Esophagus squamous epithelium (tissue), 5 donors: ENCODE measurements around the gene CLEC4A. TPM values are rescaled to one million over a fixed set of nuclear protein-coding genes. Genes with fewer than 3 reads are reported as not detected.
"Not testable (repeated sequence)": the region's sequence is repeated elsewhere in the genome, so short reads cannot be mapped to it uniquely, and the experiment has no call there.

Experiments
- DNase-seq: peaks from one replicate; lab custom pipeline; 2025; lab: John Stamatoyannopoulos, UW
- H3K27ac ChIP-seq, 4 donors: fragments of 200-600 bp; sonication (generic); one replicate each; pipeline ENCODE4 v1.5.1; 2016 to 2019; ENCODE audit warnings: mild to moderate bottlenecking in 1 of 4
- H3K27me3 ChIP-seq, 4 donors: fragments of 200-600 bp; sonication (generic); 1 replicate in 3 of 4; 2 replicates in 1 of 4; pipeline versions ENCODE4 v1.5.1 to v1.6.0; 2017 to 2021; ENCODE audit warnings: antibody characterized with exemption in 1 of 4
- H3K36me3 ChIP-seq, 3 donors: fragments of 200-600 bp; sonication (generic); one replicate each; pipeline ENCODE4 v1.5.1; 2016 to 2019
- H3K4me1 ChIP-seq, 3 donors: fragments of 200-600 bp; sonication (generic); one replicate each; pipeline ENCODE4 v1.5.1; 2017 to 2019
- H3K4me3 ChIP-seq, 4 donors: fragments of 200-600 bp; sonication (generic); 1 replicate in 3 of 4; 2 replicates in 1 of 4; pipeline ENCODE4 v1.5.1; 2016 to 2019; ENCODE audit warnings: mild to moderate bottlenecking in 2 of 4, moderate library complexity in 1 of 4
- H3K9me3 ChIP-seq, 3 donors: fragments of 200-600 bp; sonication (generic); one replicate each; pipeline ENCODE4 v1.5.1; 2016 to 2019
- CTCF ChIP-seq, 6 experiments: fragments of 450-650 bp in 4 of 6; fragments of 200-600 bp in 2 of 6; sonication (generic) in 2 of 6; IDR thresholded peaks; one replicate each; pipeline ENCODE4 v1.5.1; 2016 to 2019; ENCODE audit warnings: antibody characterized with exemption in 6 of 6, mild to moderate bottlenecking in 4 of 6, moderate library complexity in 4 of 6
- POLR2A ChIP-seq, 4 donors: fragments of 450-650 bp; IDR thresholded peaks; one replicate each; pipeline ENCODE4 v1.6.1; 2017; ENCODE audit warnings: antibody characterized with exemption in 4 of 4, mild to moderate bottlenecking in 4 of 4, moderate library complexity in 3 of 4
- WGBS, 2 donors: methylation state at CpG; one replicate each; pipeline ENCODE4 v1.1.5; 2018; 5-methylcytosine and 5-hydroxymethylcytosine counted together
- intact Hi-C: fragments of 100-400 bp; cut with DNase I; formaldehyde crosslinking; loops from one replicate; pipeline ENCODE4 v1.15.0; 2022
- total RNA-seq, 4 donors: library from RNA; depleted of rRNA; stranded (reverse); fragments of >200 nt; gene quantifications; one replicate each; pipeline ENCODE4 v1.1.0, GENCODE V29; 2016
- donor health status: DM: yes; HTN: yes; CAD: no.

CLEC4A gene
- total RNA-seq, 4 donors from 2014 or later, result 0.61 to 2.1 (median 1.6) TPM

- no peaks in the 10 kb centered on the region for H3K9me3 ChIP-seq
- no peaks in the 10 kb centered on the region for H3K27me3 ChIP-seq
- peaks cover 0 to 42% (median 14%) of the 10 kb centered on the region in 3 donors for H3K4me1 ChIP-seq
- DNase-seq, result no peak
- intact Hi-C loops, result no loop called here
- peak overlapping the region in 1 of 4 donors; percentile 19 for H3K27ac ChIP-seq
- H3K36me3 ChIP-seq, result peaks cover 5 to 50% (median 25%) of the 10 kb centered on the region in 3 donors
- 75 to 92% methylated on average over 2 of the region's 2 CpGs for WGBS, 2 donors
- no peak overlapping the region for H3K4me3 ChIP-seq
- no peak for TF ChIP-seq POLR2A (IDR thresholded peaks at IDR 0.05)
- no peak for TF ChIP-seq CTCF (IDR thresholded peaks at IDR 0.05)
Measured at GRCh38 chr12:8087666-8088065, 35.8 kb upstream of the CLEC4A start.

GRCh38 chr12:8088574-8088973 lies 34.8 kb upstream of the CLEC4A start:
- H3K27ac ChIP-seq, result peak overlapping the region in 2 of 4 donors; percentile 2 to 20
- no peak for DNase-seq
- WGBS, 2 donors, result 58 to 61% methylated on average over 3 of the region's 3 CpGs
- H3K27me3 ChIP-seq, result no peaks in the 10 kb centered on the region
- no peak overlapping the region for H3K4me3 ChIP-seq
- H3K36me3 ChIP-seq, result peaks cover 9 to 59% (median 28%) of the 10 kb centered on the region in 3 donors
- intact Hi-C loops, result no loop called here
- H3K9me3 ChIP-seq, result no peaks in the 10 kb centered on the region
- TF ChIP-seq POLR2A (IDR thresholded peaks at IDR 0.05) (no peak), CTCF (IDR thresholded peaks at IDR 0.05) (no peak)
- peaks cover 0 to 33% (median 5%) of the 10 kb centered on the region in 3 donors for H3K4me1 ChIP-seq

- Histone ChIP-seq H3K4me1 (peaks cover 0 to 26% (median 0%) of the 10 kb centered on the region in 3 donors), H3K36me3 (peaks cover 9 to 66% (median 33%) of the 10 kb centered on the region in 3 donors)
- WGBS, 2 donors, result 86 to 94% methylated on average over 11 of the region's 11 CpGs
- H3K27ac ChIP-seq, H3K27me3 ChIP-seq, H3K4me3 ChIP-seq, H3K9me3 ChIP-seq, DNase-seq, intact Hi-C loops: not testable (repeated sequence)
Measured at GRCh38 chr12:8089277-8089676, 34.1 kb upstream of the CLEC4A start.

GRCh38 chr12:8089716-8090115 lies 33.7 kb upstream of the CLEC4A start:
- no peaks in the 10 kb centered on the region for H3K9me3 ChIP-seq
- no peak for DNase-seq
- H3K4me3 ChIP-seq, result no peak overlapping the region
- no peaks in the 10 kb centered on the region for H3K27me3 ChIP-seq
- no peak for TF ChIP-seq POLR2A (IDR thresholded peaks at IDR 0.05)
- TF ChIP-seq CTCF (IDR thresholded peaks at IDR 0.05), result no peak
- peaks cover 14 to 70% (median 37%) of the 10 kb centered on the region in 3 donors for H3K36me3 ChIP-seq
- H3K4me1 ChIP-seq, result peaks cover 0 to 21% (median 0%) of the 10 kb centered on the region in 3 donors
- intact Hi-C loops, result no loop called here
- no peak overlapping the region for H3K27ac ChIP-seq
- 79 to 90% methylated on average over 5 of the region's 5 CpGs for WGBS, 2 donors

- intact Hi-C loops, result no loop called here
- no peak overlapping the region for H3K27ac ChIP-seq
- peaks cover 0 to 2% (median 0%) of the 10 kb centered on the region in 3 donors for H3K4me1 ChIP-seq
- no peak for DNase-seq
- no peaks in the 10 kb centered on the region for H3K9me3 ChIP-seq
- WGBS, 2 donors, result 89 to 90% methylated on average over 3 of the region's 3 CpGs
- H3K27me3 ChIP-seq, result no peaks in the 10 kb centered on the region
- TF ChIP-seq CTCF (IDR thresholded peaks at IDR 0.05), result no peak
- TF ChIP-seq POLR2A (IDR thresholded peaks at IDR 0.05), result no peak
- no peak overlapping the region for H3K4me3 ChIP-seq
- peaks cover 15 to 95% (median 55%) of the 10 kb centered on the region in 3 donors for H3K36me3 ChIP-seq
Measured at GRCh38 chr12:8093291-8093690, 30.1 kb upstream of the CLEC4A start.
